ENCODE results near the gene NHERF2.

Gene NHERF2

GRCh38 chr16:2081201-2082084 is 54.7 kb downstream of the NHERF2 start:
- no peak for TF ChIP-seq CTCF (conservative IDR thresholded peaks at IDR 0.05)
- H3K27ac ChIP-seq: no peak overlapping the region

GRCh38 chr16:2082171-2082982 is 55.7 kb downstream of the NHERF2 start:
- TF ChIP-seq CTCF (conservative IDR thresholded peaks at IDR 0.05): no peak
- H3K27ac ChIP-seq: no peak overlapping the region

- no peak for TF ChIP-seq CTCF (conservative IDR thresholded peaks at IDR 0.05)
- no peak overlapping the region for H3K27ac ChIP-seq
Measured at GRCh38 chr16:2082983-2083364, 56.3 kb downstream of the NHERF2 start.

GRCh38 chr16:2083409-2083808 is 56.7 kb downstream of the NHERF2 start:
- no peak for TF ChIP-seq CTCF (conservative IDR thresholded peaks at IDR 0.05)

GRCh38 chr16:2083876-2084780 is 57.4 kb downstream of the NHERF2 start:
- H3K27ac ChIP-seq: no peak overlapping the region

More at GRCh38 chr16:2083409-2083808, 56.7 kb downstream of the NHERF2 start:
- no peak overlapping the region for H3K27ac ChIP-seq

GRCh38 chr16:2084895-2085625 is 58.4 kb downstream of the NHERF2 start:
- no peak overlapping the region for H3K27ac ChIP-seq
- TF ChIP-seq CTCF (conservative IDR thresholded peaks at IDR 0.05): no peak

More at GRCh38 chr16:2083876-2084780, 57.4 kb downstream of the NHERF2 start:
- TF ChIP-seq CTCF (conservative IDR thresholded peaks at IDR 0.05): no peak

Data from VCaP (cell line).